DND-41 (cell line): ENCODE data around the gene SLC22A1.

ENCODE experiments used
- ATAC-seq: fragments of 200-7000 bp; cut with Tn5 transposase; 3 replicates; pipeline ENCODE4 v1.9.1; 2021; ENCODE audit warnings: low read depth; ENCODE audit not compliant: insufficient read depth
- DNase-seq: peaks from one replicate; pipeline ENCODE4 v3.0.0-alpha.2; 2020
- H2AFZ ChIP-seq: 2 replicates; pipeline ENCODE4 v1.6.0; 2012; ENCODE audit warnings: low read depth, low read length
- H3K27ac ChIP-seq: 2 replicates; pipeline ENCODE4 v1.5.1; 2012; ENCODE audit warnings: low read length, inconsistent platforms
- H3K27me3 ChIP-seq: fragments of 200-600 bp; sonication (generic); 2 replicates; pipeline ENCODE4 v1.6.0; 2012; ENCODE audit warnings: low read length, mild to moderate bottlenecking, inconsistent platforms; ENCODE audit not compliant: insufficient read depth, poor library complexity
- H3K36me3 ChIP-seq: 2 replicates; pipeline ENCODE4 v1.5.1; 2012; ENCODE audit warnings: low read length, inconsistent platforms; ENCODE audit not compliant: insufficient read depth
- H3K4me1 ChIP-seq: 2 replicates; pipeline ENCODE4 v1.5.1; 2012; ENCODE audit warnings: mild to moderate bottlenecking, low read length; ENCODE audit not compliant: insufficient read depth
- H3K4me2 ChIP-seq: 2 replicates; pipeline ENCODE4 v1.6.0; 2012; ENCODE audit warnings: mild to moderate bottlenecking, moderate library complexity, low read length, inconsistent platforms; ENCODE audit not compliant: insufficient read depth
- H3K4me3 ChIP-seq, 2 experiments: fragments of 200-600 bp in 1 of 2; shearing (Covaris generic) in 1 of 2; 2 replicates each; pipeline ENCODE4 v1.5.1; 2012 to 2016; ENCODE audit warnings: inconsistent platforms in 2 of 2, low read length in 2 of 2, mild to moderate bottlenecking in 2 of 2, low read depth in 1 of 2, moderate library complexity in 1 of 2
- H3K79me2 ChIP-seq: 2 replicates; pipeline ENCODE4 v1.6.0; 2012; ENCODE audit warnings: low read length, inconsistent platforms; ENCODE audit not compliant: insufficient read depth
- H3K9ac ChIP-seq: 2 replicates; pipeline ENCODE4 v1.6.0; 2012; ENCODE audit warnings: low read depth, mild to moderate bottlenecking, inconsistent platforms, low read length, moderate library complexity
- H3K9me3 ChIP-seq: 2 replicates; pipeline ENCODE4 v1.5.1; 2012; ENCODE audit warnings: low read length, moderate library complexity, mild to moderate bottlenecking, inconsistent platforms; ENCODE audit not compliant: insufficient read depth, severe bottlenecking
- H4K20me1 ChIP-seq: 2 replicates; pipeline ENCODE4 v1.6.0; 2012; ENCODE audit warnings: low read length; ENCODE audit not compliant: insufficient read depth
- CTCF ChIP-seq: IDR thresholded peaks from 2 replicates; pipeline ENCODE4 v1.5.1; 2012; ENCODE audit warnings: borderline replicate concordance, low read length, moderate library complexity, mild to moderate bottlenecking; ENCODE audit not compliant: poor library complexity, severe bottlenecking; ENCODE audit errors: extremely low read depth
- EZH2 ChIP-seq: IDR thresholded peaks from 3 replicates; pipeline ENCODE4 v1.6.1; 2012; ENCODE audit warnings: borderline replicate concordance, low read depth, mild to moderate bottlenecking, moderate library complexity, low read length, inconsistent platforms; ENCODE audit not compliant: severe bottlenecking

SLC22A1 gene

GRCh38 chr6:160103825-160104100 lies 17.9 kb upstream of the SLC22A1 start:
- no peak for DNase-seq
- peaks cover 91% of the 10 kb centered on the region for H3K36me3 ChIP-seq

GRCh38 chr6:160104821-160105517 lies 16.6 kb upstream of the SLC22A1 start:
- ATAC-seq (no peak), DNase-seq (no peak)
- H3K27ac ChIP-seq = no peak overlapping the region
- H3K4me3 ChIP-seq = no peak overlapping the region
- no peaks in the 10 kb centered on the region for H3K9me3 ChIP-seq
- no peaks in the 10 kb centered on the region for H3K27me3 ChIP-seq
- H3K4me2 ChIP-seq = no peak overlapping the region
- H3K4me1 ChIP-seq = no peaks in the 10 kb centered on the region
- TF ChIP-seq CTCF (no peak), EZH2 (no peak)
- H2AFZ ChIP-seq = no peak overlapping the region
- H3K9ac ChIP-seq = no peak overlapping the region
- H4K20me1 ChIP-seq = peaks cover 14% of the 10 kb centered on the region; the same call in 1 of the 2 replicates
- no peaks in the 10 kb centered on the region for H3K79me2 ChIP-seq
- peaks cover 95% of the 10 kb centered on the region for H3K36me3 ChIP-seq

More at GRCh38 chr6:160103825-160104100, 17.9 kb upstream of the SLC22A1 start:
- Histone ChIP-seq H3K4me3 (no peak overlapping the region), H3K4me1 (no peaks in the 10 kb centered on the region), H3K79me2 (no peaks in the 10 kb centered on the region), H2AFZ (no peak overlapping the region), H3K9me3 (no peaks in the 10 kb centered on the region), H3K9ac (no peak overlapping the region), H3K27me3 (no peaks in the 10 kb centered on the region), H3K27ac (no peak overlapping the region), H4K20me1 (peaks cover 14% of the 10 kb centered on the region; the same call in 1 of the 2 replicates), H3K4me2 (no peak overlapping the region)
- ATAC-seq = no peak
- TF ChIP-seq EZH2 = no peak
- no peak for TF ChIP-seq CTCF

- DNase-seq = no peak
- ATAC-seq = no peak
- no peaks in the 10 kb centered on the region for H3K4me1 ChIP-seq
- H3K4me2 ChIP-seq = no peak overlapping the region
- H3K9ac ChIP-seq = no peak overlapping the region
- no peaks in the 10 kb centered on the region for H3K27me3 ChIP-seq
- no peak for TF ChIP-seq EZH2
- no peak for TF ChIP-seq CTCF
- H3K9me3 ChIP-seq = no peaks in the 10 kb centered on the region
- no peak overlapping the region for H2AFZ ChIP-seq
- H3K4me3 ChIP-seq = no peak overlapping the region
- peaks cover 14% of the 10 kb centered on the region; the same call in 1 of the 2 replicates for H4K20me1 ChIP-seq
- H3K27ac ChIP-seq = no peak overlapping the region
- no peaks in the 10 kb centered on the region for H3K79me2 ChIP-seq
- peaks cover 86% of the 10 kb centered on the region for H3K36me3 ChIP-seq
Observed at GRCh38 chr6:160106010-160106409, 15.6 kb upstream of the SLC22A1 start.

- H3K4me2 ChIP-seq = no peak overlapping the region
- ATAC-seq = no peak
- peaks cover 79% of the 10 kb centered on the region for H3K36me3 ChIP-seq
- no peak for TF ChIP-seq EZH2
- no peak for TF ChIP-seq CTCF
- H3K4me1 ChIP-seq = no peaks in the 10 kb centered on the region
- H3K4me3 ChIP-seq = no peak overlapping the region
- H3K27ac ChIP-seq = no peak overlapping the region
- DNase-seq = no peak
- peaks cover 14% of the 10 kb centered on the region; the same call in 1 of the 2 replicates for H4K20me1 ChIP-seq
- H3K9ac ChIP-seq = no peak overlapping the region
- no peaks in the 10 kb centered on the region for H3K79me2 ChIP-seq
- no peak overlapping the region for H2AFZ ChIP-seq
- no peaks in the 10 kb centered on the region for H3K9me3 ChIP-seq
- no peaks in the 10 kb centered on the region for H3K27me3 ChIP-seq
Observed at GRCh38 chr6:160106701-160107100, 14.9 kb upstream of the SLC22A1 start.
